Testis (tissue), 3 donors: ENCODE data around the gene KNG1. TPM values are rescaled to one million over a fixed set of nuclear protein-coding genes. Genes with fewer than 3 reads are reported as not detected.
"Not testable (repeated sequence)": the region's sequence is repeated elsewhere in the genome, so short reads cannot be mapped to it uniquely, and the experiment has no call there.

Experiments used
- DNase-seq: peaks from one replicate; pipeline ENCODE4 v3.0.0-alpha.2; 2019
- H3K27ac ChIP-seq, 2 donors: fragments of 200-600 bp; sonication (generic); one replicate each; pipeline ENCODE4 v1.5.1; 2019
- H3K27me3 ChIP-seq: fragments of 200-600 bp; sonication (generic); one replicate; pipeline ENCODE4 v1.5.1; 2019
- H3K36me3 ChIP-seq: fragments of 200-600 bp; sonication (generic); one replicate; pipeline ENCODE4 v1.5.1; 2017; ENCODE audit warnings: low read depth; ENCODE audit errors: missing control alignments
- H3K4me1 ChIP-seq: fragments of 200-600 bp; sonication (generic); one replicate; pipeline ENCODE4 v1.5.1; 2019
- H3K4me3 ChIP-seq, 2 donors: fragments of 200-600 bp; sonication (generic); one replicate each; pipeline ENCODE4 v1.5.1; 2017 to 2019
- H3K9me3 ChIP-seq: fragments of 200-600 bp; sonication (generic); one replicate; pipeline ENCODE4 v1.5.1; 2017
- CTCF ChIP-seq, 3 experiments: fragments of 450-650 bp in 2 of 3; fragments of 200-600 bp in 1 of 3; sonication (generic) in 1 of 3; IDR thresholded peaks; one replicate each; pipeline ENCODE4 v1.5.1; 2016 to 2019; ENCODE audit warnings: antibody characterized with exemption in 3 of 3, mild to moderate bottlenecking in 2 of 3, moderate library complexity in 1 of 3
- POLR2A ChIP-seq: fragments of 450-650 bp; IDR thresholded peaks from one replicate; pipeline ENCODE4 v1.6.1; 2017; ENCODE audit warnings: antibody characterized with exemption, mild to moderate bottlenecking, moderate library complexity
- WGBS, 2 donors: methylation state at CpG; one replicate each; pipeline ENCODE4 v1.1.5; 2018; 5-methylcytosine and 5-hydroxymethylcytosine counted together
- intact Hi-C: fragments of 100-400 bp; cut with DNase I; formaldehyde crosslinking; loops from one replicate; pipeline ENCODE4 v1.15.1; 2023; ENCODE audit warnings: low total_unique reads
- polyA plus RNA-seq: library from polyadenylated mRNA; stranded (reverse); fragments of 350-450 nt; fragmentation: Illumina TruSeq; extraction: RNeasy Lipid Tissue Mini Kit (QIAGEN cat#74804); gene quantifications from one replicate; pipeline ENCODE4 v1.2.3, GENCODE V29; 2014; ENCODE audit warnings: low read depth, low replicate concordance; ENCODE audit not compliant: insufficient read depth
- total RNA-seq, 2 donors: library from RNA; depleted of rRNA; stranded (reverse); fragments of >200 nt; gene quantifications; one replicate each; pipeline ENCODE4 v1.2.3, GENCODE V29; 2016

The KNG1 gene
- total and polyA plus RNA-seq, 3 donors from 2014 or later: 0.31 to 0.43 (median 0.34) TPM

GRCh38 chr3:186687120-186687651, 30.0 kb upstream of the KNG1 start:
- H3K4me3 ChIP-seq: no peak overlapping the region
- no peaks in the 10 kb centered on the region for H3K9me3 ChIP-seq
- no peak for DNase-seq
- no peaks in the 10 kb centered on the region for H3K27me3 ChIP-seq
- no peaks in the 10 kb centered on the region for H3K4me1 ChIP-seq
- H3K36me3 ChIP-seq: no peaks in the 10 kb centered on the region
- intact Hi-C loops: no loop called here
- 88 to 90% methylated on average over 12 of the region's 12 CpGs for WGBS, 2 donors
- H3K27ac ChIP-seq: no peak overlapping the region
- TF ChIP-seq CTCF (IDR thresholded peaks at IDR 0.05): no peak
- no peak for TF ChIP-seq POLR2A

GRCh38 chr3:186690304-186690703, 26.9 kb upstream of the KNG1 start:
- H3K9me3 ChIP-seq, H3K4me3 ChIP-seq, DNase-seq, H3K36me3 ChIP-seq, intact Hi-C loops, H3K27ac ChIP-seq, H3K27me3 ChIP-seq, H3K4me1 ChIP-seq: not testable (repeated sequence)
- 90 to 91% methylated on average over 1 of the region's 1 CpG for WGBS, 2 donors

GRCh38 chr3:186691676-186692075, 25.5 kb upstream of the KNG1 start:
- TF ChIP-seq POLR2A (no peak), CTCF (IDR thresholded peaks at IDR 0.05) (no peak)
- Histone ChIP-seq H3K9me3 (no peaks in the 10 kb centered on the region), H3K4me3 (no peak overlapping the region), H3K27me3 (no peaks in the 10 kb centered on the region), H3K27ac (no peak overlapping the region), H3K36me3 (no peaks in the 10 kb centered on the region), H3K4me1 (no peaks in the 10 kb centered on the region)
- intact Hi-C loops: no loop called here
- DNase-seq: no peak
- 92 to 95% methylated on average over 7 of the region's 7 CpGs for WGBS, 2 donors

- Histone ChIP-seq H3K27me3 (no peaks in the 10 kb centered on the region), H3K36me3 (no peaks in the 10 kb centered on the region), H3K4me1 (no peaks in the 10 kb centered on the region), H3K4me3 (no peak overlapping the region), H3K27ac (no peak overlapping the region), H3K9me3 (no peaks in the 10 kb centered on the region)
- intact Hi-C loops: no loop called here
- 71 to 74% methylated on average over 3 of the region's 3 CpGs for WGBS, 2 donors
- no peak for DNase-seq
- TF ChIP-seq CTCF (IDR thresholded peaks at IDR 0.05): no peak
- TF ChIP-seq POLR2A: no peak
Observed at GRCh38 chr3:186693843-186694242, 23.3 kb upstream of the KNG1 start.

- TF ChIP-seq POLR2A (no peak), CTCF (IDR thresholded peaks at IDR 0.05) (no peak)
- no peaks in the 10 kb centered on the region for H3K4me1 ChIP-seq
- intact Hi-C loops: no loop called here
Observed at GRCh38 chr3:186694288-186695032, 22.7 kb upstream of the KNG1 start.

More at GRCh38 chr3:186694288-186695032, 22.7 kb upstream of the KNG1 start:
- WGBS, 2 donors: 79 to 83% methylated on average over 6 of the region's 6 CpGs
- no peaks in the 10 kb centered on the region for H3K27me3 ChIP-seq
- no peak overlapping the region for H3K27ac ChIP-seq
- H3K4me3 ChIP-seq: no peak overlapping the region
- H3K9me3 ChIP-seq: no peaks in the 10 kb centered on the region
- no peak for DNase-seq
- no peaks in the 10 kb centered on the region for H3K36me3 ChIP-seq
